AG10803 (cell line): ENCODE results near the gene CDC42EP5.
"Not testable (repeated sequence)": the region's sequence is repeated elsewhere in the genome, so short reads cannot be mapped to it uniquely, and the experiment has no call there.

Experiments used
- DNase-seq: peaks from one replicate; pipeline ENCODE4 v3.0.0; 2010; ENCODE audit warnings: low read depth
- H3K4me3 ChIP-seq: 2 replicates; pipeline ENCODE4 v1.5.1; 2011; ENCODE audit warnings: mild to moderate bottlenecking, low read length, control low read depth
- TF ChIP-seq, protein P1 (sequence below): conservative IDR thresholded peaks from 2 replicates; pipeline ENCODE4 v1.5.1; 2011; ENCODE audit warnings: mild to moderate bottlenecking, low read length, control low read depth, inconsistent platforms

Gene CDC42EP5

DNA sequence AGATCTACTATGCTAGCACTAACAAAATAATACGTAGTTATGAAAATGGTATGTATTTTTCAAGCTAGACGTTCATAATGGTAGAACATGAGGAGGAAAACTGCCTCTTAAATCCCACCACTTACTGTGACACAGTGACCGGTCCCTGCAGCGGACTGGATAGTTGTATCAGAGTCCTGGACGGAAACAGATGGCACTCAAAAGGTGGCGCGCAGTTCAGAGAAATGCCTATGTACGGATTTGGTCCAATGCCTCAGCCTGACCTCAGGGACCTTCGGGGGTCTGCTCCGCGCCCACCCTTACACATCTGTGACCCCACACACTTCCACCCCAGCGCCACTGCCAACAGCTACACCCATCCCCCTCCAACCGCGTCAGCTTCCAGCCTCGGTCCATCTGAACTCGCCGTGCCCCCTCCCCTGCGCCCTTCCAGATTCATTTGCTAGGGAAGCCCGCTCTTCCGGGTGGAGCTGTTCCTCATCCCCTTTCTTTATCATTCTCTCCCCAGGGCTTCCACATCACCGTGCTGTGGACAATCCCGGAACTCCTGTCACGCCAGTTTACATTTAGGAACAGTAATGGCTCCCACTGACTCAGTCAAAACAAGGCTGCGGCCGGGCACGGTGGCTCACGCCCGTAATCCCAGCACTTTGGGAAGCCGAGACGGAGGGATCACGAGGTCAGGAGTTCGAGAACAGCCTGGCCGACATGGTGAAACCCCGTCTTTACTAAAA, 24.9 kb downstream of the CDC42EP5 start:
- peak overlapping the region; percentile 95 for H3K4me3 ChIP-seq
- TF ChIP-seq, protein P1, sequence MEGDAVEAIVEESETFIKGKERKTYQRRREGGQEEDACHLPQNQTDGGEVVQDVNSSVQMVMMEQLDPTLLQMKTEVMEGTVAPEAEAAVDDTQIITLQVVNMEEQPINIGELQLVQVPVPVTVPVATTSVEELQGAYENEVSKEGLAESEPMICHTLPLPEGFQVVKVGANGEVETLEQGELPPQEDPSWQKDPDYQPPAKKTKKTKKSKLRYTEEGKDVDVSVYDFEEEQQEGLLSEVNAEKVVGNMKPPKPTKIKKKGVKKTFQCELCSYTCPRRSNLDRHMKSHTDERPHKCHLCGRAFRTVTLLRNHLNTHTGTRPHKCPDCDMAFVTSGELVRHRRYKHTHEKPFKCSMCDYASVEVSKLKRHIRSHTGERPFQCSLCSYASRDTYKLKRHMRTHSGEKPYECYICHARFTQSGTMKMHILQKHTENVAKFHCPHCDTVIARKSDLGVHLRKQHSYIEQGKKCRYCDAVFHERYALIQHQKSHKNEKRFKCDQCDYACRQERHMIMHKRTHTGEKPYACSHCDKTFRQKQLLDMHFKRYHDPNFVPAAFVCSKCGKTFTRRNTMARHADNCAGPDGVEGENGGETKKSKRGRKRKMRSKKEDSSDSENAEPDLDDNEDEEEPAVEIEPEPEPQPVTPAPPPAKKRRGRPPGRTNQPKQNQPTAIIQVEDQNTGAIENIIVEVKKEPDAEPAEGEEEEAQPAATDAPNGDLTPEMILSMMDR: no peak
- DNase-seq: peak; percentile 60

- not testable (repeated sequence) for DNase-seq, H3K4me3 ChIP-seq
These were observed 26.7 kb downstream of the CDC42EP5 start for GRCh38 chr19:54446349-54446748.

GRCh38 chr19:54444737-54445136, 28.4 kb downstream of the CDC42EP5 start:
- TF ChIP-seq, protein P1: no peak
- no peak for DNase-seq
- no peak overlapping the region for H3K4me3 ChIP-seq

GRCh38 chr19:54440641-54441040, 32.5 kb downstream of the CDC42EP5 start:
- DNase-seq: no peak
- H3K4me3 ChIP-seq: no peak overlapping the region
- TF ChIP-seq, protein P1: no peak

- DNase-seq: peak; percentile 31
These were observed 33.8 kb downstream of the CDC42EP5 start for GRCh38 chr19:54439174-54439851.

GRCh38 chr19:54436628-54437252, 36.4 kb downstream of the CDC42EP5 start:
- TF ChIP-seq, protein P1: no peak
- no peak overlapping the region for H3K4me3 ChIP-seq
- no peak for DNase-seq

More at GRCh38 chr19:54439174-54439851, 33.8 kb downstream of the CDC42EP5 start:
- no peak overlapping the region for H3K4me3 ChIP-seq
- TF ChIP-seq, protein P1: peak; percentile 46

DNA sequence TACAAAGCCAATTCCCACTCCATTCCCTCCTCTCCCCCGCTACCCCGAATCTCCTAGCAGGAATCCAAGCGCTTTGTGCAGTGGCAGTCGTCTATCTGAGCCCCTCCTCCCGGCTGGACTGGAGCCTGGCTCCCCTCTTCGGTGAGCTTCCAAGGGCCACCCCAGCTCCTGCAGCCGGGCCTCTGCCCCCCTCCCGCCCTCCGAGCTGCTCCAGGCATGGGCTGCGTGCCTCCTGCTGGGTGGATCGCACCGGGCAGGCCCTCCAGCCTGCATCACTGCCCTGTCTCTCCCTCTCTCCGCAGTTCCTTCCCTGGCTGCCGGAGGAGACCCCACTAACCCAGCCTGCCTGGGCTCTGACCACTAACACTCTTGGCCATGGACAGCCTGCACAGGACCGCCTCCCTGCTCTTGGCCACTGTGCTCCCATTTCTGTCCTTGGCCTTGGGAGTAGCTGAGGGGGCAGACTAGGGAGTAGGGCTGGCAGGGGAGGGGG, 37.0 kb downstream of the CDC42EP5 start:
- DNase-seq: no peak
- H3K4me3 ChIP-seq: no peak overlapping the region
- TF ChIP-seq, protein P1: no peak
